Activated T-cell treated with anti-CD3 and anti-CD28 coated beads, Interleukin-2, amount 50 U/mL, for 72 hours (primary cell): ENCODE measurements around the gene SPDYC. TPM values are rescaled to one million over a fixed set of nuclear protein-coding genes. Genes with fewer than 3 reads are reported as not detected.
A peak's percentile ranks its signal among the peaks of the same experiment; 100 is the strongest.
"Not testable (repeated sequence)": the region's sequence is repeated elsewhere in the genome, so short reads cannot be mapped to it uniquely, and the experiment has no call there.

ENCODE experiments used
- ATAC-seq, 2 donors: fragments of 150-1000 bp; cut with Tn5 transposase; replicated peaks in 1 of 2; 2 replicates each; pipeline ENCODE4 v1.10.0; 2021; ENCODE audit warnings: moderate library complexity in 2 of 2, mild to moderate bottlenecking in 1 of 2
- DNase-seq, 2 donors: peaks; one replicate each; pipeline ENCODE4 v3.0.0; 2021 to 2022; ENCODE audit warnings: mixed read lengths in 1 of 2
- H3K27ac Mint-ChIP-seq: one replicate; pipeline ENCODE4 v1.8.0; 2022; ENCODE audit warnings: mild to moderate bottlenecking, moderate library complexity, mixed read lengths
- H3K27me3 Mint-ChIP-seq: one replicate; pipeline ENCODE4 v1.8.0; 2022; ENCODE audit warnings: low read depth, mixed read lengths
- H3K36me3 Mint-ChIP-seq, 2 donors: one replicate each; pipeline ENCODE4 v1.8.0; 2022; ENCODE audit warnings: mixed read lengths in 2 of 2, mild to moderate bottlenecking in 1 of 2; ENCODE audit not compliant: insufficient read depth in 2 of 2
- H3K4me1 Mint-ChIP-seq: one replicate; pipeline ENCODE4 v1.8.0; 2022; ENCODE audit warnings: low read depth, mixed read lengths
- H3K4me3 Mint-ChIP-seq, 2 donors: one replicate each; pipeline ENCODE4 v1.8.0; 2022; ENCODE audit warnings: mild to moderate bottlenecking in 2 of 2, mixed read lengths in 2 of 2, moderate library complexity in 2 of 2
- H3K9me3 Mint-ChIP-seq, 2 donors: one replicate each; pipeline ENCODE4 v1.8.0; 2022; ENCODE audit warnings: mixed read lengths in 2 of 2
- total RNA-seq, 2 donors: library from RNA; stranded (reverse); gene quantifications; one replicate each; pipeline ENCODE4 v1.2.3, GENCODE V29; 2022

Gene SPDYC
- total RNA-seq, 2 donors from 2014 or later, result not detected

DNA sequence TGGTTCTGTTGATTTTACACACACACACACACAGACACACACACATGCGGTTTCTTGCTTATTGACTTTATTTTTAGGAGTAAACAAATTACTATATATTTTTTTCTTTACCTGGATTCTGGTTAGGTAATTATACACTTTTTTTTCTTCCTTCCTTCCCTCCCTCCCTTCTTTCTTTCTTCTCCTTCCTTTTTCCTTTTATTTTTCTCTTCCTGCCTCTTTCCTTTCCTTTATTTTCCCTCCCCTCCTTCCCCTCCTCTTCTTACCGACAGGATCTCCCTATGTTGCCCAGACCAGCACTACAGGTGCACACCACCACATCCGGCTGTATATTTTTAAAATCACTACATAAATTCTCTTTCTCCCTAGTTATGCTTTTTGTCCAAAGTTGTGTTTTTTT lies 3.1 kb upstream of the SPDYC start:
- no peak for ATAC-seq
- no peak overlapping the region for H3K4me3 Mint-ChIP-seq

GRCh38 chr11:65167656-65168055 lies 2.4 kb upstream of the SPDYC start:
- no peaks in the 10 kb centered on the region for H3K27me3 Mint-ChIP-seq
- H3K4me3 Mint-ChIP-seq, result no peak overlapping the region
- ATAC-seq, result no peak
- no peak for DNase-seq
- no peaks in the 10 kb centered on the region for H3K9me3 Mint-ChIP-seq
- no peaks in the 10 kb centered on the region for H3K36me3 Mint-ChIP-seq
- no peak overlapping the region for H3K27ac Mint-ChIP-seq
- H3K4me1 Mint-ChIP-seq, result peaks cover 14% of the 10 kb centered on the region

More for the DNA sequence above, 3.1 kb upstream of the SPDYC start:
- H3K27me3 Mint-ChIP-seq, result no peaks in the 10 kb centered on the region
- H3K27ac Mint-ChIP-seq, result no peak overlapping the region
- DNase-seq, result no peak
- H3K9me3 Mint-ChIP-seq, result no peaks in the 10 kb centered on the region
- peaks cover 14% of the 10 kb centered on the region for H3K4me1 Mint-ChIP-seq
- H3K36me3 Mint-ChIP-seq, result no peaks in the 10 kb centered on the region

DNA sequence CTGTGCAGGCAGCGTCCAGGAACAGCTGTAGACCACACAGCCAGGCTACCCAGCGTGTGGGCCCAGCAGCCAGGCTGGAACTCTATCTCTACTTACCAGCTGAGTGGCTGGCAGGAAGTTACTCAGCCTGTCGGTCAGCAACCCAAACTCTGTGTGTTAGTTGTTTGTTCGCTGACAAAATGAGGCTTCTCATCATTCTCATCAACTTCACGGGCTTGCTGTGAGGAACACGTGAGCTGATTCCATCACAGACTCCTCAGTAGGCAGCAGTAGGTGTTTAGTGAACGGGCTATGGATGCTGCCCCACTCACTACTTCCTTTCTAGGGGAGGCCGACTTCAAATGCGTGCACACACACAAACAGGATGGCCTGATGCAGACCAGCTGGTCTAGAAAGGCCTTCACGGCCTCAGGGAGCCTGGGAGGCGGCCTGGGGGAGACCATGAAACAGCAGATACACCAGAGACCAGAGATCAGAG lies 830 bp upstream of the SPDYC start:
- peak overlapping the region; percentile 51 for H3K27ac Mint-ChIP-seq
- H3K9me3 Mint-ChIP-seq, result no peaks in the 10 kb centered on the region
- peaks cover 14% of the 10 kb centered on the region for H3K4me1 Mint-ChIP-seq
- ATAC-seq, result peak; percentile 66 to 69
- DNase-seq, result peak in 1 of 2 donors; percentile 21
- peak overlapping the region; percentile 1 to 45 for H3K4me3 Mint-ChIP-seq
- no peaks in the 10 kb centered on the region for H3K27me3 Mint-ChIP-seq
- no peaks in the 10 kb centered on the region for H3K36me3 Mint-ChIP-seq

- H3K4me3 Mint-ChIP-seq, result no peak overlapping the region
- no peak for DNase-seq
- H3K9me3 Mint-ChIP-seq, result no peaks in the 10 kb centered on the region
- H3K4me1 Mint-ChIP-seq, result peaks cover 14% of the 10 kb centered on the region
- H3K27ac Mint-ChIP-seq, result no peak overlapping the region
- no peak for ATAC-seq
- H3K27me3 Mint-ChIP-seq, result no peaks in the 10 kb centered on the region
- H3K36me3 Mint-ChIP-seq, result no peaks in the 10 kb centered on the region
These were observed 2.6 kb downstream of the SPDYC start for GRCh38 chr11:65172600-65172999.

GRCh38 chr11:65174571-65175010 lies 4.6 kb downstream of the SPDYC start:
- not testable (repeated sequence) for H3K36me3 Mint-ChIP-seq, H3K9me3 Mint-ChIP-seq, ATAC-seq, H3K4me1 Mint-ChIP-seq, DNase-seq, H3K27me3 Mint-ChIP-seq, H3K4me3 Mint-ChIP-seq, H3K27ac Mint-ChIP-seq

DNA sequence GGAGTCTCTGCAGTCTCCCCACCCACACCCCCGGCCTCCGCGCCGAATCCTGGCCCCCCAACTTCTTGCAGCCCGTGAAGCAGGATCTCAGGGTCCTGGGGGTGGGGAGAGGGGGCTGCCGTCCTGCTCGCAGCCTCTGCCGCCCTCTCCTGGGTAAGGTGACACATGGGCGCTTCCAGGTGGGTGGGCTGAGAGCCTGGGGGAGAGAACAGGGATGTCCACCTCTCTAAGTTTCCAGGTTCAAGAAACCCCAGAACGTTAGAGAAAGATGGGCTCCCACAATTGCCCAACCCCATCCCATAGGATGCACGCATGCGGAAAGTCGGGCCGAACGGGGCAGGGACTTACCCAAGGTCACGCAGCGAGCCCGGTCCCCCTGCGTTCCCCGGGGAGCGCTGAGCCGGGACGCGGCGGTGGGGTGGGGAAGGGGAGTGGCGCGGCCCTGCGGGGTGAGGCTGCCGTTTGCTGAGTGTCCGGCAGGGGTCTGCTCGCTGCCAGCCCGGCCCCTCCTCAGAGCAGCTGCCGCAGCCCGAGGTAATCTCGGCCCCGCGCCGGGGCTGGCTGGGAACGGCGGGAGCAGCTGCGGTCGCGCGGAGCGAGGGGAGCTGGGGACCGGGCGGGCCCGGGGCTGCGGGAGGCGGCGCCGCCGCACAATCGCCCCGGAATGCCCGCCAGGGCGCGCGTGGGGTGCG lies 11.0 kb downstream of the SPDYC start:
- Mint-ChIP-seq H3K27me3 (no peaks in the 10 kb centered on the region), H3K4me1 (peaks cover 7% of the 10 kb centered on the region), H3K36me3 (peaks cover 0 to 2% of the 10 kb centered on the region in 2 donors), H3K9me3 (no peaks in the 10 kb centered on the region), H3K27ac (no peak overlapping the region), H3K4me3 (peak overlapping the region; percentile 90)
- DNase-seq, result peak; percentile 73 to 82
- peak; percentile 83 to 86 for ATAC-seq

GRCh38 chr11:65181569-65182257 lies 11.7 kb downstream of the SPDYC start, which contains the start of gene CAPN1:
Gene CAPN1 (plus strand): TSS chr11:65181928. CDS start chr11:65182702, 774 bp downstream.
- peaks cover 2% of the 10 kb centered on the region in 2 donors for H3K36me3 Mint-ChIP-seq
- peak within 1 kb of the TSS; percentile 92 for H3K27ac Mint-ChIP-seq
- no peaks in the 10 kb centered on the region for H3K27me3 Mint-ChIP-seq
- H3K9me3 Mint-ChIP-seq, result no peaks in the 10 kb centered on the region
- peaks cover 7% of the 10 kb centered on the region for H3K4me1 Mint-ChIP-seq
- H3K4me3 Mint-ChIP-seq, result peak within 1 kb of the TSS; percentile 90 to 93
- ATAC-seq, result peak; percentile 86 to 87
- peak; percentile 82 for DNase-seq

GRCh38 chr11:65182258-65183170 lies 12.5 kb downstream of the SPDYC start:
- peak overlapping the region; percentile 92 for H3K27ac Mint-ChIP-seq
- peaks cover 7% of the 10 kb centered on the region for H3K4me1 Mint-ChIP-seq
- no peaks in the 10 kb centered on the region for H3K9me3 Mint-ChIP-seq
- DNase-seq, result peak in 1 of 2 donors; percentile 18
- peak in 1 of 2 donors; percentile 2 for ATAC-seq
- peaks cover 2% of the 10 kb centered on the region in 2 donors for H3K36me3 Mint-ChIP-seq
- peak overlapping the region; percentile 90 to 93 for H3K4me3 Mint-ChIP-seq
- H3K27me3 Mint-ChIP-seq, result no peaks in the 10 kb centered on the region

GRCh38 chr11:65183201-65183891 lies 13.3 kb downstream of the SPDYC start:
- DNase-seq, result no peak
- peaks cover 2% of the 10 kb centered on the region in 2 donors for H3K36me3 Mint-ChIP-seq
- no peak overlapping the region for H3K27ac Mint-ChIP-seq

GRCh38 chr11:65184146-65184545 lies 14.1 kb downstream of the SPDYC start:
- DNase-seq (no peak), ATAC-seq (no peak)
- Mint-ChIP-seq H3K4me1 (peaks cover 7% of the 10 kb centered on the region), H3K4me3 (no peak overlapping the region), H3K9me3 (no peaks in the 10 kb centered on the region), H3K27ac (no peak overlapping the region), H3K36me3 (peaks cover 2% of the 10 kb centered on the region in 2 donors), H3K27me3 (no peaks in the 10 kb centered on the region)

More at GRCh38 chr11:65183201-65183891, 13.3 kb downstream of the SPDYC start:
- Mint-ChIP-seq H3K4me3 (peak overlapping the region; percentile 36 to 90), H3K4me1 (peaks cover 7% of the 10 kb centered on the region), H3K9me3 (no peaks in the 10 kb centered on the region), H3K27me3 (no peaks in the 10 kb centered on the region)
- no peak for ATAC-seq

DNA sequence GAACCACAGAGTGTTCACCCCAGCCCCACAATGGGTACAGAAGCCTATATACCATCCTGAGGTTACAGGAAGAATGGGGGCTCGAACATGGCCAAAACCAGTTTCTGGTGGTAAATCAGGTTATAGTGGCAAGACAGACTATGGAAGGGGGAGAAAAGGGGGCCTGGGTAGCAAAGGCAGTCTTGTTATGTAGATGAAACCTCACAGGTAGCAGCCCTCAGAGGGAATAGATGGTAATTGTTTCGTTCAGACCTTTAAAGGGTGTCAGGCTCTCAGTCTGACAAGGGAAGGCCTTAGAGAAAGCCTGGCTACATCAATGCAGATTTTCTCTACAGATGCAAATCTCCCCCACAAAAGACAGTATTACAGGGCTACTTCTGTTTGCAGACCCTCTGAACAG lies 15.1 kb downstream of the SPDYC start:
- H3K4me1 Mint-ChIP-seq, result peaks cover 7% of the 10 kb centered on the region
- no peak overlapping the region for H3K27ac Mint-ChIP-seq
- peaks cover 4 to 11% of the 10 kb centered on the region in 2 donors for H3K36me3 Mint-ChIP-seq
- no peak for DNase-seq
- no peak for ATAC-seq
- no peaks in the 10 kb centered on the region for H3K27me3 Mint-ChIP-seq
- H3K4me3 Mint-ChIP-seq, result no peak overlapping the region
- H3K9me3 Mint-ChIP-seq, result no peaks in the 10 kb centered on the region

- DNase-seq (no peak), ATAC-seq (no peak)
- Mint-ChIP-seq H3K4me3 (no peak overlapping the region), H3K27ac (no peak overlapping the region), H3K27me3 (no peaks in the 10 kb centered on the region), H3K9me3 (no peaks in the 10 kb centered on the region), H3K36me3 (peaks cover 4 to 12% of the 10 kb centered on the region in 2 donors), H3K4me1 (peaks cover 7% of the 10 kb centered on the region)
These were observed 15.9 kb downstream of the SPDYC start for GRCh38 chr11:65185869-65186341.
